A549 (cell line): ENCODE results near the gene MAGEB10.

Experiments used
- PHF8 ChIP-seq: fragments of 200-600 bp; sonication (generic); IDR thresholded peaks from 2 replicates; pipeline ENCODE4 v1.6.1; 2016; ENCODE audit warnings: low read depth, mild to moderate bottlenecking, antibody characterized with exemption, moderate library complexity, borderline replicate concordance
- REST ChIP-seq: fragments of 200-600 bp; sonication (generic); IDR thresholded peaks from 2 replicates; pipeline ENCODE4 v1.6.1; 2016; ENCODE audit warnings: antibody characterized with exemption, mild to moderate bottlenecking, moderate library complexity
- RNF2 ChIP-seq: fragments of 200-600 bp; sonication (generic); IDR thresholded peaks from 2 replicates; pipeline ENCODE4 v1.6.1; 2016; ENCODE audit warnings: low read depth, mild to moderate bottlenecking, antibody characterized with exemption, moderate library complexity, borderline replicate concordance
- TF ChIP-seq, protein P1 (sequence below): fragments of >200 bp; sonication (Bioruptor Twin); formaldehyde crosslinking; IDR thresholded peaks from 3 replicates; pipeline ENCODE4 v1.5.1; 2016

- TF ChIP-seq, protein P1, sequence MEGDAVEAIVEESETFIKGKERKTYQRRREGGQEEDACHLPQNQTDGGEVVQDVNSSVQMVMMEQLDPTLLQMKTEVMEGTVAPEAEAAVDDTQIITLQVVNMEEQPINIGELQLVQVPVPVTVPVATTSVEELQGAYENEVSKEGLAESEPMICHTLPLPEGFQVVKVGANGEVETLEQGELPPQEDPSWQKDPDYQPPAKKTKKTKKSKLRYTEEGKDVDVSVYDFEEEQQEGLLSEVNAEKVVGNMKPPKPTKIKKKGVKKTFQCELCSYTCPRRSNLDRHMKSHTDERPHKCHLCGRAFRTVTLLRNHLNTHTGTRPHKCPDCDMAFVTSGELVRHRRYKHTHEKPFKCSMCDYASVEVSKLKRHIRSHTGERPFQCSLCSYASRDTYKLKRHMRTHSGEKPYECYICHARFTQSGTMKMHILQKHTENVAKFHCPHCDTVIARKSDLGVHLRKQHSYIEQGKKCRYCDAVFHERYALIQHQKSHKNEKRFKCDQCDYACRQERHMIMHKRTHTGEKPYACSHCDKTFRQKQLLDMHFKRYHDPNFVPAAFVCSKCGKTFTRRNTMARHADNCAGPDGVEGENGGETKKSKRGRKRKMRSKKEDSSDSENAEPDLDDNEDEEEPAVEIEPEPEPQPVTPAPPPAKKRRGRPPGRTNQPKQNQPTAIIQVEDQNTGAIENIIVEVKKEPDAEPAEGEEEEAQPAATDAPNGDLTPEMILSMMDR, result no peak
- TF ChIP-seq REST (no peak), PHF8 (no peak), RNF2 (no peak)
Measured at GRCh38 chrX:27807690-27808089, at the start of gene MAGEB10.
